Tibial nerve (tissue), 3 donors: ENCODE results near the gene RAB12.

Experiments
- POLR2A ChIP-seq, 2 donors: fragments of 450-650 bp; IDR thresholded peaks; one replicate each; pipeline ENCODE4 v1.6.1; 2017; ENCODE audit warnings: antibody characterized with exemption in 2 of 2, mild to moderate bottlenecking in 2 of 2, moderate library complexity in 2 of 2
- TF ChIP-seq, protein P1 (sequence below), 5 experiments: fragments of 200-600 bp in 3 of 5; fragments of 450-650 bp in 2 of 5; sonication (generic) in 3 of 5; IDR thresholded peaks; one replicate each; pipeline ENCODE4 v1.5.1; 2016 to 2019; ENCODE audit warnings: antibody characterized with exemption in 5 of 5, mild to moderate bottlenecking in 3 of 5, moderate library complexity in 2 of 5

GRCh38 chr18:8619041-8619440 lies 9.8 kb downstream of the RAB12 start:
- TF ChIP-seq, protein P1, sequence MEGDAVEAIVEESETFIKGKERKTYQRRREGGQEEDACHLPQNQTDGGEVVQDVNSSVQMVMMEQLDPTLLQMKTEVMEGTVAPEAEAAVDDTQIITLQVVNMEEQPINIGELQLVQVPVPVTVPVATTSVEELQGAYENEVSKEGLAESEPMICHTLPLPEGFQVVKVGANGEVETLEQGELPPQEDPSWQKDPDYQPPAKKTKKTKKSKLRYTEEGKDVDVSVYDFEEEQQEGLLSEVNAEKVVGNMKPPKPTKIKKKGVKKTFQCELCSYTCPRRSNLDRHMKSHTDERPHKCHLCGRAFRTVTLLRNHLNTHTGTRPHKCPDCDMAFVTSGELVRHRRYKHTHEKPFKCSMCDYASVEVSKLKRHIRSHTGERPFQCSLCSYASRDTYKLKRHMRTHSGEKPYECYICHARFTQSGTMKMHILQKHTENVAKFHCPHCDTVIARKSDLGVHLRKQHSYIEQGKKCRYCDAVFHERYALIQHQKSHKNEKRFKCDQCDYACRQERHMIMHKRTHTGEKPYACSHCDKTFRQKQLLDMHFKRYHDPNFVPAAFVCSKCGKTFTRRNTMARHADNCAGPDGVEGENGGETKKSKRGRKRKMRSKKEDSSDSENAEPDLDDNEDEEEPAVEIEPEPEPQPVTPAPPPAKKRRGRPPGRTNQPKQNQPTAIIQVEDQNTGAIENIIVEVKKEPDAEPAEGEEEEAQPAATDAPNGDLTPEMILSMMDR (IDR thresholded peaks at IDR 0.05): no peak
- TF ChIP-seq POLR2A (IDR thresholded peaks at IDR 0.05): no peak
